ENCODE results near the gene ACRBP. TPM values are rescaled to one million over a fixed set of nuclear protein-coding genes. Genes with fewer than 3 reads are reported as not detected.
A peak's percentile ranks its signal among the peaks of the same experiment; 100 is the strongest.

Gene ACRBP
- total and polyA plus RNA-seq, 4 experiments from 2014 or later: 0.25 to 16.3 (median 13.9) TPM; not detected in 1

- CTCF ChIA-PET (ENCODE audit: partially characterized antibody): interaction anchor here (1.5 kb wide), 1 partner anchor 56 kb away, joined by 4 read pairs; the partner anchor contains the start of gene COPS7A
- Mint-ChIP-seq H3K4me1 (peaks cover 7 to 20% (median 11%) of the 10 kb centered on the region in 4 donors), H3K9me3 (no peaks in the 10 kb centered on the region), H3K36me3 (peaks cover 42 to 67% of the 10 kb centered on the region in 2 donors), H3K27ac (peak overlapping the region in 2 of 7 donors; percentile 10 to 19), H3K27me3 (no peaks in the 10 kb centered on the region), H3K4me3 (no peak overlapping the region)
- POLR2A ChIA-PET (ENCODE audit: partially characterized antibody): interaction anchor here (0.9 kb wide), 1 partner anchor 21 kb away, joined by 3 read pairs; the partner anchor contains the start of gene ZNF384
- peaks cover 55% of the 10 kb centered on the region for H3K36me3 ChIP-seq (ENCODE audit: insufficient read depth, low read length)
- peaks cover 9% of the 10 kb centered on the region for H3K4me1 ChIP-seq (ENCODE audit: insufficient read depth, low read length)
- intact Hi-C loops (cut with micrococcal nuclease): no loop called here
- no peaks in the 10 kb centered on the region for H3K9me3 ChIP-seq (ENCODE audit: control insufficient read depth in 1 of 2, low read length in 2 of 2)
- H3K27ac ChIP-seq (ENCODE audit: low read depth, low read length): no peak overlapping the region
- H3K27me3 ChIP-seq (ENCODE audit: insufficient read depth, low read length): no peaks in the 10 kb centered on the region
- H3K4me3 ChIP-seq (ENCODE audit: low read length in 2 of 2): no peak overlapping the region
- no peak for DNase-seq
These were observed 20.5 kb upstream of the ACRBP start for GRCh38 chr12:6667559-6668210.

- H3K4me3 Mint-ChIP-seq: no peak overlapping the region
- H3K4me3 ChIP-seq (ENCODE audit: low read length in 2 of 2): no peak overlapping the region
- H3K36me3 Mint-ChIP-seq: peaks cover 30 to 55% of the 10 kb centered on the region in 2 donors
- intact Hi-C loops (cut with micrococcal nuclease): no loop called here
- no peaks in the 10 kb centered on the region for H3K9me3 Mint-ChIP-seq
- no peak overlapping the region for H3K27ac ChIP-seq (ENCODE audit: low read depth, low read length)
- peaks cover 21% of the 10 kb centered on the region for H3K4me1 ChIP-seq (ENCODE audit: insufficient read depth, low read length)
- H3K27me3 ChIP-seq (ENCODE audit: insufficient read depth, low read length): no peaks in the 10 kb centered on the region
- H3K27me3 Mint-ChIP-seq: no peaks in the 10 kb centered on the region
- CTCF ChIA-PET (ENCODE audit: partially characterized antibody): interaction anchor here (1.5 to 3.0 kb wide), 2 partner anchors 23 to 58 kb away, joined by 4 to 17 read pairs; partner anchors contain the start of genes COPS7A and ZNF384
- H3K9me3 ChIP-seq (ENCODE audit: control insufficient read depth in 1 of 2, low read length in 2 of 2): no peaks in the 10 kb centered on the region
- no peak for DNase-seq
- POLR2A ChIA-PET (ENCODE audit: partially characterized antibody): interaction anchor here (3.7 to 6.2 kb wide), 2 partner anchors 23 to 58 kb away, joined by 27 to 83 read pairs; partner anchors contain the start of genes COPS7A and ZNF384
- H3K27ac Mint-ChIP-seq: peak overlapping the region in 3 of 7 donors; percentile 10 to 89 (median 63)
- peaks cover 40% of the 10 kb centered on the region for H3K36me3 ChIP-seq (ENCODE audit: insufficient read depth, low read length)
- peaks cover 14 to 33% (median 20%) of the 10 kb centered on the region in 4 donors for H3K4me1 Mint-ChIP-seq
These were observed 19.0 kb upstream of the ACRBP start for GRCh38 chr12:6666211-6666610.

- H3K27ac ChIP-seq (ENCODE audit: low read depth, low read length): no peak overlapping the region
- peaks cover 21% of the 10 kb centered on the region for H3K4me1 ChIP-seq (ENCODE audit: insufficient read depth, low read length)
- peaks cover 19 to 46% of the 10 kb centered on the region in 2 donors for H3K36me3 Mint-ChIP-seq
- H3K27me3 ChIP-seq (ENCODE audit: insufficient read depth, low read length): no peaks in the 10 kb centered on the region
- no peak overlapping the region for H3K4me3 ChIP-seq (ENCODE audit: low read length in 2 of 2)
- intact Hi-C loops (cut with micrococcal nuclease): loop anchor here (5.0 kb wide), 1 partner anchor 98 kb away; the partner anchor contains the start of gene NOP2
- no peaks in the 10 kb centered on the region for H3K27me3 Mint-ChIP-seq
- no peak for DNase-seq
- H3K9me3 ChIP-seq (ENCODE audit: control insufficient read depth in 1 of 2, low read length in 2 of 2): no peaks in the 10 kb centered on the region
- peak overlapping the region in 4 of 7 donors; percentile 19 to 88 (median 68) for H3K27ac Mint-ChIP-seq
- H3K9me3 Mint-ChIP-seq: no peaks in the 10 kb centered on the region
- peaks cover 15 to 33% (median 23%) of the 10 kb centered on the region in 4 donors for H3K4me1 Mint-ChIP-seq
- POLR2A ChIA-PET (ENCODE audit: partially characterized antibody): interaction anchor here (0.7 to 6.2 kb wide), 6 partner anchors 24 to 188 kb away, joined by 3 to 83 read pairs (median 6); partner anchors contain the start of genes CHD4, COPS7A and ZNF384
- H3K36me3 ChIP-seq (ENCODE audit: insufficient read depth, low read length): peaks cover 27% of the 10 kb centered on the region
- CTCF ChIA-PET (ENCODE audit: partially characterized antibody): interaction anchor here (1.0 to 3.0 kb wide), 6 partner anchors 19 to 170 kb away, joined by 3 to 17 read pairs (median 4); partner anchors contain the start of genes COPS7A, MLF2 and ZNF384
- peak overlapping the region in 1 of 8 donors; percentile 13 for H3K4me3 Mint-ChIP-seq
These were observed 17.7 kb upstream of the ACRBP start for GRCh38 chr12:6664902-6665301.

DNA sequence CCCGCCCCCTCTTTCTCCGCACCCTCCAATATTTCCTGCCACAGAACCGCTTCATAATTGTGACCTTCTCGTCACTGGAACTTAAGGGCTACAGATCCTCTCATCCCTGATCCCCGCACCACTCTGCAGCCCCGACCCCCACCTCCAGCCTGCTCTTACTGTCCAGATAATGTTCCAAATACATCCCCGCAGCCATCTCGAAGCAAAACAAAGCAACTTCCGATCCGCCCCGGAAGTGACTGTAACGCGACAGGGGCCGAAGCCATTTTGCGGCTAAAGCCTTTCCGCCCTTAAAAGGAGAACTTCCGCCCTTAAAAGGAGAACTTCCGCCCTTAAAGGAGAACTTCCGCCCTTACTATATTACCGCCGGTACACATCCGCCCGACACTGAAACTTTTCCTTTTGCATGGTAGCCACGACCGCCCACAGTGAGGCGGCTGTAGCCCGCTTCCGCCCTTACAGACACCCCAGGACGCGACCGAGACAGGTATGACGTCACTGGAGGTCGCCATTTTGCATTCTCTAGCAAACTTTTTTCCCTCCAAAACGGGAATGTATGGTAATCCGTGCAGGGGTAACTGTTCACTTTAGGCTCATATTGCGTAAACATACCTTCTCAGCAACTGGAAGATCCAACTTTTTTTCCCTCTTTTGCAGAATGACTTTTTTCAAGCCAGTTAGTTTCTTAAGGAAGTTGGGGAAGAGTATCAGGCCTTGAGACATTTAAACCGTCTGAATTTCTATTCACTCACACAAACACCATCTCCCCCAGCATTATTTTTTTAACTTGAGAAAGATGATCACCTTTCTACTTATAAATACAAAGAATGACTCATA is 15.9 kb upstream of the ACRBP start, which contains the start of gene ING4:
Gene ING4 (minus strand): TSS at position 214 of the 837 bp plus-strand sequence. CDS start 18 bp downstream, at position 196.
- H3K27ac ChIP-seq (ENCODE audit: low read depth, low read length): peak within 1 kb of the TSS; percentile 79
- H3K27ac Mint-ChIP-seq: peak within 1 kb of the TSS; percentile 88 to 98 (median 98)
- peaks cover 20 to 42% (median 30%) of the 10 kb centered on the region in 4 donors for H3K4me1 Mint-ChIP-seq
- H3K27me3 ChIP-seq (ENCODE audit: insufficient read depth, low read length): no peaks in the 10 kb centered on the region
- H3K27me3 Mint-ChIP-seq: no peaks in the 10 kb centered on the region
- POLR2A ChIA-PET (ENCODE audit: partially characterized antibody): interaction anchor here (0.9 to 6.2 kb wide), 10 partner anchors 11 to 355 kb away, joined by 3 to 83 read pairs (median 4); partner anchors contain the start of genes CHD4, COPS7A, LPCAT3 and TPI1
- H3K4me3 ChIP-seq (ENCODE audit: low read length in 2 of 2): peak within 1 kb of the TSS; percentile 97
- peaks cover 14 to 38% of the 10 kb centered on the region in 2 donors for H3K36me3 Mint-ChIP-seq
- peak; percentile 95 to 99 (median 98) for DNase-seq
- H3K4me3 Mint-ChIP-seq: peak within 1 kb of the TSS; percentile 91 to 97 (median 94)
- H3K9me3 ChIP-seq (ENCODE audit: control insufficient read depth in 1 of 2, low read length in 2 of 2): no peaks in the 10 kb centered on the region
- peaks cover 21% of the 10 kb centered on the region for H3K4me1 ChIP-seq (ENCODE audit: insufficient read depth, low read length)
- intact Hi-C loops (cut with micrococcal nuclease): loop anchor here (1.0 to 5.0 kb wide), 9 partner anchors 26 to 307 kb away; partner anchors contain the start of genes CHD4, COPS7A, EMG1 and NCAPD2
- no peaks in the 10 kb centered on the region for H3K9me3 Mint-ChIP-seq
- peaks cover 14% of the 10 kb centered on the region for H3K36me3 ChIP-seq (ENCODE audit: insufficient read depth, low read length)
- CTCF ChIA-PET (ENCODE audit: partially characterized antibody): interaction anchor here (1.6 to 3.0 kb wide), 4 partner anchors 24 to 90 kb away, joined by 4 to 17 read pairs (median 7); partner anchors contain the start of genes COPS7A, MLF2 and ZNF384

- H3K9me3 ChIP-seq (ENCODE audit: control insufficient read depth in 1 of 2, low read length in 2 of 2): no peaks in the 10 kb centered on the region
- H3K27ac ChIP-seq (ENCODE audit: low read depth, low read length): peak overlapping the region; percentile 79
- Mint-ChIP-seq H3K4me1 (peaks cover 20 to 41% (median 31%) of the 10 kb centered on the region in 4 donors), H3K27ac (peak overlapping the region; percentile 88 to 98 (median 98)), H3K27me3 (no peaks in the 10 kb centered on the region), H3K4me3 (peak overlapping the region; percentile 91 to 97 (median 94)), H3K36me3 (peaks cover 9 to 33% of the 10 kb centered on the region in 2 donors), H3K9me3 (no peaks in the 10 kb centered on the region)
- no peaks in the 10 kb centered on the region for H3K27me3 ChIP-seq (ENCODE audit: insufficient read depth, low read length)
- peaks cover 21% of the 10 kb centered on the region for H3K4me1 ChIP-seq (ENCODE audit: insufficient read depth, low read length)
- ChIA-PET POLR2A (ENCODE audit: partially characterized antibody) (interaction anchor here (6.2 kb wide), 1 partner anchor 26 kb away, joined by 83 read pairs; the partner anchor contains the start of gene ZNF384), CTCF (ENCODE audit: partially characterized antibody) (no interaction called here)
- intact Hi-C loops (cut with micrococcal nuclease): loop anchor here (2.0 to 5.0 kb wide), 4 partner anchors 46 to 168 kb away; partner anchors contain the start of genes NCAPD2 and NOP2
- DNase-seq: no peak
- peak overlapping the region; percentile 97 for H3K4me3 ChIP-seq (ENCODE audit: low read length in 2 of 2)
- H3K36me3 ChIP-seq (ENCODE audit: insufficient read depth, low read length): peaks cover 13% of the 10 kb centered on the region
These were observed 15.3 kb upstream of the ACRBP start for GRCh38 chr12:6662602-6662905.

- no peak for DNase-seq
- intact Hi-C loops (cut with micrococcal nuclease): no loop called here
- H3K4me3 Mint-ChIP-seq: no peak overlapping the region
- Histone ChIP-seq H3K36me3 (ENCODE audit: insufficient read depth, low read length) (peaks cover 44% of the 10 kb centered on the region), H3K27me3 (ENCODE audit: insufficient read depth, low read length) (no peaks in the 10 kb centered on the region), H3K27ac (ENCODE audit: low read depth, low read length) (no peak overlapping the region), H3K4me3 (ENCODE audit: low read length in 2 of 2) (no peak overlapping the region), H3K4me1 (ENCODE audit: insufficient read depth, low read length) (no peaks in the 10 kb centered on the region), H3K9me3 (ENCODE audit: control insufficient read depth in 1 of 2, low read length in 2 of 2) (no peaks in the 10 kb centered on the region)
- peak overlapping the region in 3 of 7 donors; percentile 17 to 77 (median 61) for H3K27ac Mint-ChIP-seq
- peaks cover 7 to 12% (median 8%) of the 10 kb centered on the region in 4 donors for H3K4me1 Mint-ChIP-seq
- H3K36me3 Mint-ChIP-seq: peaks cover 43 to 62% of the 10 kb centered on the region in 2 donors
- H3K27me3 Mint-ChIP-seq: no peaks in the 10 kb centered on the region
- no peaks in the 10 kb centered on the region for H3K9me3 Mint-ChIP-seq
- POLR2A ChIA-PET (ENCODE audit: partially characterized antibody): no interaction called here
- CTCF ChIA-PET (ENCODE audit: partially characterized antibody): interaction anchor here (1.5 kb wide), 1 partner anchor 33 kb away, joined by 3 read pairs; no protein-coding TSS in a partner anchor
These were observed 6.8 kb upstream of the ACRBP start for GRCh38 chr12:6653987-6654386.

Measured in CD4-positive, alpha-beta memory T cell (primary cell).